Ramos (cell line): Measurements from ENCODE around the gene SPAAR.
"Not testable (repeated sequence)": the region's sequence is repeated elsewhere in the genome, so short reads cannot be mapped to it uniquely, and the experiment has no call there.

Experiments
- in situ Hi-C: fragments of 300-500 bp; cut with MboI; formaldehyde crosslinking; loops from one replicate; pipeline ENCODE4 v1.14.3; 2022; ENCODE audit warnings: low sequenced_read_pairs; ENCODE audit not compliant: unreplicated experiment

Gene SPAAR

GRCh38 chr9:35899021-35899420 is 10.3 kb upstream of the SPAAR start:
- in situ Hi-C loops: no loop called here

GRCh38 chr9:35903049-35903448 is 6.2 kb upstream of the SPAAR start:
- in situ Hi-C loops: no loop called here

- in situ Hi-C loops: no loop called here
Observed at GRCh38 chr9:35904338-35904737, 5.0 kb upstream of the SPAAR start.

GRCh38 chr9:35905051-35905781 is 4.1 kb upstream of the SPAAR start:
- in situ Hi-C loops: no loop called here

GRCh38 chr9:35905912-35906679 is 3.2 kb upstream of the SPAAR start, which contains the start of gene HRCT1:
Gene HRCT1 (plus strand): TSS chr9:35906202. CDS start chr9:35906288, 86 bp downstream.
- in situ Hi-C loops: no loop called here

GRCh38 chr9:35906923-35907699 is 2.2 kb upstream of the SPAAR start:
- in situ Hi-C loops: no loop called here

GRCh38 chr9:35907711-35908503 is 1.4 kb upstream of the SPAAR start:
- in situ Hi-C loops: no loop called here

GRCh38 chr9:35908504-35909125 is 675 bp upstream of the SPAAR start:
- in situ Hi-C loops: no loop called here

- in situ Hi-C loops: no loop called here
Observed at GRCh38 chr9:35909687-35910612, 660 bp downstream of the SPAAR start.

- in situ Hi-C loops: no loop called here
Observed at GRCh38 chr9:35910613-35911359, 1.5 kb downstream of the SPAAR start.

- in situ Hi-C loops: no loop called here
Observed at GRCh38 chr9:35911690-35912089, 2.4 kb downstream of the SPAAR start.

- in situ Hi-C loops: no loop called here
Observed at GRCh38 chr9:35912791-35913400, 3.6 kb downstream of the SPAAR start.

- in situ Hi-C loops: not testable (repeated sequence)
Observed at GRCh38 chr9:35913429-35913828, 4.1 kb downstream of the SPAAR start.

- in situ Hi-C loops: no loop called here
Observed at GRCh38 chr9:35914301-35914807, 5.1 kb downstream of the SPAAR start.

- in situ Hi-C loops: no loop called here
Observed at GRCh38 chr9:35915681-35916294, 6.5 kb downstream of the SPAAR start.

- in situ Hi-C loops: no loop called here
Observed at GRCh38 chr9:35917261-35917660, 8.0 kb downstream of the SPAAR start.

GRCh38 chr9:35918780-35919179 is 9.5 kb downstream of the SPAAR start:
- in situ Hi-C loops: no loop called here
